ENCODE data around the gene SIPA1. TPM values are rescaled to one million over a fixed set of nuclear protein-coding genes. Genes with fewer than 3 reads are reported as not detected.

Gene SIPA1
- total and polyA plus RNA-seq, 2 of the 8 experiments (the other 6 are each of a cell fraction or from before 2014, with no cell fraction given) = 35.3 to 72.2 TPM

DNA sequence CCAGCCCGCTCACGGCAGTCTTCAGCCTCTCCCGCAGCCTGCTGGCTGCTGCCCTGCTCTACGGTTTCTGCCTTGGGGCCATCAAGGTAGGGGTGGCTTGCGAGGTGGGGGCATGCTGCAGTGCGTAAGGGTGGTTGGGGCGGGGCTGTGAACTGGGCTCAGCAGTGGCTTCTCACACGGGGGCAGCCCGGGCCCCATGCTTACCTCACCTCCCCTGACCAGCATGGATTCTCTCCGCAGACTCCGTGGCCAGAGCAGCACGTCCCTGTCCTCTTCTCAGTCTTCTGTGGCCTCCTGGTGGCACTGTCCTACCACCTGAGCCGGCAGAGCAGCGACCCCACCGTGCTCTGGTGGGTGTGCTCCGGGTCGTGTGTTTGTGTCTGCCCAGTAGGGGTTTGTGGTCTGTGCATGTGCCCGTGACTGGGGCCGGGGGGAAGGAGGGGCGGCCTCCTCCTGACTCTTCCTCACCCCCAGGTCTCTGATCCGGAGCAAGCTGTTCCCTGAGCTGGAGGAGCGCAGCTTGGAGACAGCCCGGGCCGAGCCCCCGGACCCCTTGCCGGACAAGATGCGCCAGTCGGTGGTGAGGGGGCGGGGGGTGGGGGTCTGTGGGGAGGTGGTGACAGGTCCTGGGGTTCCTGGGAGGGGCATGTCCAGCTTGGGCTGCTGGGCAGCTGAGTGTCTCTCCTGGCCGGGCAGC lies 12.8 kb upstream of the SIPA1 start (continued):
- no peak for TF ChIP-seq CBX8 (IDR thresholded peaks at IDR 0.05; ENCODE audit: borderline replicate concordance, low read depth, low read length)
- no peak for TF ChIP-seq SP1 (IDR thresholded peaks at IDR 0.05; ENCODE audit: low read depth, low read length)
- TF ChIP-seq POU5F1 (IDR thresholded peaks at IDR 0.05; ENCODE audit: low read depth, low read length) = no peak
- TF ChIP-seq, protein P1, sequence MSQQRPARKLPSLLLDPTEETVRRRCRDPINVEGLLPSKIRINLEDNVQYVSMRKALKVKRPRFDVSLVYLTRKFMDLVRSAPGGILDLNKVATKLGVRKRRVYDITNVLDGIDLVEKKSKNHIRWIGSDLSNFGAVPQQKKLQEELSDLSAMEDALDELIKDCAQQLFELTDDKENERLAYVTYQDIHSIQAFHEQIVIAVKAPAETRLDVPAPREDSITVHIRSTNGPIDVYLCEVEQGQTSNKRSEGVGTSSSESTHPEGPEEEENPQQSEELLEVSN (IDR thresholded peaks at IDR 0.05) = no peak
- TF ChIP-seq, protein P2, sequence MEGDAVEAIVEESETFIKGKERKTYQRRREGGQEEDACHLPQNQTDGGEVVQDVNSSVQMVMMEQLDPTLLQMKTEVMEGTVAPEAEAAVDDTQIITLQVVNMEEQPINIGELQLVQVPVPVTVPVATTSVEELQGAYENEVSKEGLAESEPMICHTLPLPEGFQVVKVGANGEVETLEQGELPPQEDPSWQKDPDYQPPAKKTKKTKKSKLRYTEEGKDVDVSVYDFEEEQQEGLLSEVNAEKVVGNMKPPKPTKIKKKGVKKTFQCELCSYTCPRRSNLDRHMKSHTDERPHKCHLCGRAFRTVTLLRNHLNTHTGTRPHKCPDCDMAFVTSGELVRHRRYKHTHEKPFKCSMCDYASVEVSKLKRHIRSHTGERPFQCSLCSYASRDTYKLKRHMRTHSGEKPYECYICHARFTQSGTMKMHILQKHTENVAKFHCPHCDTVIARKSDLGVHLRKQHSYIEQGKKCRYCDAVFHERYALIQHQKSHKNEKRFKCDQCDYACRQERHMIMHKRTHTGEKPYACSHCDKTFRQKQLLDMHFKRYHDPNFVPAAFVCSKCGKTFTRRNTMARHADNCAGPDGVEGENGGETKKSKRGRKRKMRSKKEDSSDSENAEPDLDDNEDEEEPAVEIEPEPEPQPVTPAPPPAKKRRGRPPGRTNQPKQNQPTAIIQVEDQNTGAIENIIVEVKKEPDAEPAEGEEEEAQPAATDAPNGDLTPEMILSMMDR (IDR thresholded peaks at IDR 0.05; ENCODE audit: control extremely low read depth in 1 of 3, insufficient read depth in 1 of 3, low read depth in 1 of 3, low read length in 3 of 3) = no peak
- TF ChIP-seq, protein P3, sequence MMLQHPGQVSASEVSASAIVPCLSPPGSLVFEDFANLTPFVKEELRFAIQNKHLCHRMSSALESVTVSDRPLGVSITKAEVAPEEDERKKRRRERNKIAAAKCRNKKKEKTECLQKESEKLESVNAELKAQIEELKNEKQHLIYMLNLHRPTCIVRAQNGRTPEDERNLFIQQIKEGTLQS (IDR thresholded peaks at IDR 0.05; ENCODE audit: insufficient read depth, low read depth, low read length) = no peak
- no peak for TF ChIP-seq TEAD4 (IDR thresholded peaks at IDR 0.05; ENCODE audit: low read depth, low read length)
- no peak for TF ChIP-seq TAF1 (IDR thresholded peaks at IDR 0.05; ENCODE audit: low read depth, low read length)

All from H1 (cell line).